Breast epithelium (tissue), 3 donors: ENCODE results near the gene VPS16.

Experiments used
- POLR2A ChIP-seq: fragments of 450-650 bp; IDR thresholded peaks from one replicate; pipeline ENCODE4 v1.6.1; 2016; ENCODE audit warnings: antibody characterized with exemption, mild to moderate bottlenecking, moderate library complexity
- TF ChIP-seq, protein P1 (sequence below), 3 donors: fragments of 450-650 bp; IDR thresholded peaks; one replicate each; pipeline ENCODE4 v1.5.1; 2016 to 2017; ENCODE audit warnings: antibody characterized with exemption in 3 of 3, mild to moderate bottlenecking in 3 of 3, moderate library complexity in 3 of 3

DNA sequence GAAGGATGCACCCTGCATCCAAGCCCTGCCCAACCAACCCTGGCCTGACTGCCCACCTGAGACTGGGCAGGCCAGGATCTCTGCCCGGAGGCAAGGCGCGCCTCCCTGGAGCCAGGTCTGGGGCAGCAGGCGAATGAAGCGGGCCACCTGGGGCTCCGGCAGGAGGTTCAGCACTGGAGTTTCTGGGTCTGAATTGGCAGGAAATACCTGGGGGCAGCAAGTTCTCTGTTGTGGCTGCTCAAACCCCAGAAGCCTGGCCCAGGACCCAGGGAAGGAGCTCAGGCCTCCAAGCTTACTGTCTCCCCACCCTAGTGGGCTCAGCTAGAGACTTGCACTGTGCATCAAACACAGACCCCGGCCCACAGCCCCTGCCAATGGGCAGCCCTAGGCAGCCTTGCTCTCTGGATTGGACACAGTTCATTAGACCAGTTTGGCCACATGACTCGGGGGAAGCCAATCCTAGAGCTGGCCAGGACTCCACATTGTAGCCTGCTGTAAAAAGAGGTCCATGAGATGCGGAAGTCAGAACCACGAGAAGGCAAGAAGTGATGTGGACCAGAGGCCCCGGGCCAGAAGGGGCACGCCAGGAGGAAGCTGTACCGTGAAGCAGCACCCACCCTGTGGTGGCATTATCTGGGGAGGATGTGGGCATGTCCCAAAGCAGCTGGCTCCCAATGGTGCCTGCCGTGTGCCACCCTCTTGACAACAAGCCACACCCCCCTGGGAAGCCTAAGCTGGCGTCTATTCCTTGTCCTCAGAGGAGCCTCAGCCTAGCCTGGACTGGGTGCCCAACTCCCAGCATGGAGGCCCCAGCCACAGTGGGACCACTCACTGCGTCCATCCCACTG, 43.2 kb upstream of the VPS16 start:
- TF ChIP-seq, protein P1, sequence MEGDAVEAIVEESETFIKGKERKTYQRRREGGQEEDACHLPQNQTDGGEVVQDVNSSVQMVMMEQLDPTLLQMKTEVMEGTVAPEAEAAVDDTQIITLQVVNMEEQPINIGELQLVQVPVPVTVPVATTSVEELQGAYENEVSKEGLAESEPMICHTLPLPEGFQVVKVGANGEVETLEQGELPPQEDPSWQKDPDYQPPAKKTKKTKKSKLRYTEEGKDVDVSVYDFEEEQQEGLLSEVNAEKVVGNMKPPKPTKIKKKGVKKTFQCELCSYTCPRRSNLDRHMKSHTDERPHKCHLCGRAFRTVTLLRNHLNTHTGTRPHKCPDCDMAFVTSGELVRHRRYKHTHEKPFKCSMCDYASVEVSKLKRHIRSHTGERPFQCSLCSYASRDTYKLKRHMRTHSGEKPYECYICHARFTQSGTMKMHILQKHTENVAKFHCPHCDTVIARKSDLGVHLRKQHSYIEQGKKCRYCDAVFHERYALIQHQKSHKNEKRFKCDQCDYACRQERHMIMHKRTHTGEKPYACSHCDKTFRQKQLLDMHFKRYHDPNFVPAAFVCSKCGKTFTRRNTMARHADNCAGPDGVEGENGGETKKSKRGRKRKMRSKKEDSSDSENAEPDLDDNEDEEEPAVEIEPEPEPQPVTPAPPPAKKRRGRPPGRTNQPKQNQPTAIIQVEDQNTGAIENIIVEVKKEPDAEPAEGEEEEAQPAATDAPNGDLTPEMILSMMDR (IDR thresholded peaks at IDR 0.05), result no peak
- no peak for TF ChIP-seq POLR2A
